ENCODE data around the gene RASSF4. TPM values are rescaled to one million over a fixed set of nuclear protein-coding genes. Genes with fewer than 3 reads are reported as not detected.

The RASSF4 gene
- total RNA-seq, 1 donor from 2014 or later, result 40.0 TPM

GRCh38 chr10:44983895-44984278 is 24.3 kb downstream of the RASSF4 start:
- TF ChIP-seq CTCF (IDR thresholded peaks at IDR 0.05), result no peak
- Histone ChIP-seq H3K27me3 (no peaks in the 10 kb centered on the region), H3K36me3 (no peaks in the 10 kb centered on the region), H3K4me1 (peaks cover 50 to 80% of the 10 kb centered on the region in 2 donors), H3K4me3 (no peak overlapping the region), H3K9me3 (no peaks in the 10 kb centered on the region), H3K27ac (peak overlapping the region; percentile 74 to 91)
- DNase-seq (ENCODE audit: low spot score in 2 of 2), result peak in 1 of 2 donors; percentile 61
- intact Hi-C loops (cut with DNase I), result no loop called here

- peak overlapping the region; percentile 74 to 91 for H3K27ac ChIP-seq
- intact Hi-C loops (cut with DNase I), result no loop called here
Measured at GRCh38 chr10:44984671-44985101, 25.1 kb downstream of the RASSF4 start.

GRCh38 chr10:44985175-44985681 is 25.6 kb downstream of the RASSF4 start:
- Histone ChIP-seq H3K9me3 (no peaks in the 10 kb centered on the region), H3K4me1 (peaks cover 37 to 67% of the 10 kb centered on the region in 2 donors), H3K4me3 (no peak overlapping the region), H3K27me3 (no peaks in the 10 kb centered on the region), H3K27ac (peak overlapping the region; percentile 74 to 91), H3K36me3 (no peaks in the 10 kb centered on the region)
- no peak for TF ChIP-seq CTCF (IDR thresholded peaks at IDR 0.05)
- DNase-seq (ENCODE audit: low spot score in 2 of 2), result peak in 1 of 2 donors; percentile 55
- intact Hi-C loops (cut with DNase I), result no loop called here

More at GRCh38 chr10:44984671-44985101, 25.1 kb downstream of the RASSF4 start:
- H3K4me1 ChIP-seq, result peaks cover 42 to 72% of the 10 kb centered on the region in 2 donors
- DNase-seq (ENCODE audit: low spot score in 2 of 2), result peak in 1 of 2 donors; percentile 52
- no peak overlapping the region for H3K4me3 ChIP-seq
- no peak for TF ChIP-seq CTCF (IDR thresholded peaks at IDR 0.05)
- H3K9me3 ChIP-seq, result no peaks in the 10 kb centered on the region
- no peaks in the 10 kb centered on the region for H3K27me3 ChIP-seq
- H3K36me3 ChIP-seq, result no peaks in the 10 kb centered on the region

GRCh38 chr10:44986179-44986578 is 26.6 kb downstream of the RASSF4 start:
- DNase-seq (ENCODE audit: low spot score in 2 of 2), result peak in 1 of 2 donors; percentile 55
- H3K9me3 ChIP-seq, result no peaks in the 10 kb centered on the region
- H3K27ac ChIP-seq, result peak overlapping the region; percentile 74 to 91
- peaks cover 29 to 60% of the 10 kb centered on the region in 2 donors for H3K4me1 ChIP-seq
- no peaks in the 10 kb centered on the region for H3K27me3 ChIP-seq
- no peak for TF ChIP-seq CTCF (IDR thresholded peaks at IDR 0.05)
- intact Hi-C loops (cut with DNase I), result no loop called here
- peak overlapping the region in 1 of 2 donors; percentile 32 for H3K4me3 ChIP-seq
- H3K36me3 ChIP-seq, result no peaks in the 10 kb centered on the region

- peak overlapping the region in 1 of 2 donors; percentile 32 for H3K4me3 ChIP-seq
- no peaks in the 10 kb centered on the region for H3K36me3 ChIP-seq
- no peaks in the 10 kb centered on the region for H3K9me3 ChIP-seq
- no peak for TF ChIP-seq CTCF (IDR thresholded peaks at IDR 0.05)
- peak in 1 of 2 donors; percentile 15 for DNase-seq (ENCODE audit: low spot score in 2 of 2)
- no peaks in the 10 kb centered on the region for H3K27me3 ChIP-seq
- peak overlapping the region; percentile 74 to 91 for H3K27ac ChIP-seq
- peaks cover 33 to 61% of the 10 kb centered on the region in 2 donors for H3K4me1 ChIP-seq
- intact Hi-C loops (cut with DNase I), result no loop called here
Measured at GRCh38 chr10:44986670-44987069, 27.1 kb downstream of the RASSF4 start.
